ENCODE results near the gene RUFY3. TPM values are rescaled to one million over a fixed set of nuclear protein-coding genes. Genes with fewer than 3 reads are reported as not detected.

The RUFY3 gene
- total and polyA plus RNA-seq, 9 of the 15 experiments (the other 6 are each of a cell fraction or from before 2014, with no cell fraction given): 4.2 to 31.1 (median 21.5) TPM

DNA sequence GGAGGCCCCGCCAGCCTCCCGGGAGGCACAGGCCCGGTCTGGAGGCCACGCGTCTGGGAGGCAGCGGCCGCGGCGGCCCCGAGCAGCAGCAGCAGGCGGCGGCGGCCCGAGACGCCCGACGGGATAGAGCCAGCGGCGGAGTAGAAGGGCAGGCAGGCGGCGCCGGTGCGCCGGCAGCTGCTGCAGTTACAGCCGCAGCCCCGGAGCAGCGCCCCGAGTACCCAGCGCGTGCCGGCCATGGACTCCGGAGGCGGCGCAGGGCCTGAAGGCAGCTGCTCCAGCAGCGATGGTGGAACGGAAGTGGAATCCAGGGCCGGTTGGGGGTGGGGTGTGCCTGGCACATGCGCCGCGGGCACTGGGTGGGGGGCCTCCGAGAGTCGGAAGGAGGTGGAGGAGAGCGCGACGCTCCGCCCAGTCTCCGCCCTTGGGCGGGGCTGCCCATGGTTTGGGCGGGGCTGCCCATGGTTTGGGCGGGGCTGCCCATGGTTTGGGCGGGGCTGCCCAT, 117.9 kb downstream of the RUFY3 start, which contains the start of gene GRSF1 (continued):
- TF ChIP-seq, protein P1, sequence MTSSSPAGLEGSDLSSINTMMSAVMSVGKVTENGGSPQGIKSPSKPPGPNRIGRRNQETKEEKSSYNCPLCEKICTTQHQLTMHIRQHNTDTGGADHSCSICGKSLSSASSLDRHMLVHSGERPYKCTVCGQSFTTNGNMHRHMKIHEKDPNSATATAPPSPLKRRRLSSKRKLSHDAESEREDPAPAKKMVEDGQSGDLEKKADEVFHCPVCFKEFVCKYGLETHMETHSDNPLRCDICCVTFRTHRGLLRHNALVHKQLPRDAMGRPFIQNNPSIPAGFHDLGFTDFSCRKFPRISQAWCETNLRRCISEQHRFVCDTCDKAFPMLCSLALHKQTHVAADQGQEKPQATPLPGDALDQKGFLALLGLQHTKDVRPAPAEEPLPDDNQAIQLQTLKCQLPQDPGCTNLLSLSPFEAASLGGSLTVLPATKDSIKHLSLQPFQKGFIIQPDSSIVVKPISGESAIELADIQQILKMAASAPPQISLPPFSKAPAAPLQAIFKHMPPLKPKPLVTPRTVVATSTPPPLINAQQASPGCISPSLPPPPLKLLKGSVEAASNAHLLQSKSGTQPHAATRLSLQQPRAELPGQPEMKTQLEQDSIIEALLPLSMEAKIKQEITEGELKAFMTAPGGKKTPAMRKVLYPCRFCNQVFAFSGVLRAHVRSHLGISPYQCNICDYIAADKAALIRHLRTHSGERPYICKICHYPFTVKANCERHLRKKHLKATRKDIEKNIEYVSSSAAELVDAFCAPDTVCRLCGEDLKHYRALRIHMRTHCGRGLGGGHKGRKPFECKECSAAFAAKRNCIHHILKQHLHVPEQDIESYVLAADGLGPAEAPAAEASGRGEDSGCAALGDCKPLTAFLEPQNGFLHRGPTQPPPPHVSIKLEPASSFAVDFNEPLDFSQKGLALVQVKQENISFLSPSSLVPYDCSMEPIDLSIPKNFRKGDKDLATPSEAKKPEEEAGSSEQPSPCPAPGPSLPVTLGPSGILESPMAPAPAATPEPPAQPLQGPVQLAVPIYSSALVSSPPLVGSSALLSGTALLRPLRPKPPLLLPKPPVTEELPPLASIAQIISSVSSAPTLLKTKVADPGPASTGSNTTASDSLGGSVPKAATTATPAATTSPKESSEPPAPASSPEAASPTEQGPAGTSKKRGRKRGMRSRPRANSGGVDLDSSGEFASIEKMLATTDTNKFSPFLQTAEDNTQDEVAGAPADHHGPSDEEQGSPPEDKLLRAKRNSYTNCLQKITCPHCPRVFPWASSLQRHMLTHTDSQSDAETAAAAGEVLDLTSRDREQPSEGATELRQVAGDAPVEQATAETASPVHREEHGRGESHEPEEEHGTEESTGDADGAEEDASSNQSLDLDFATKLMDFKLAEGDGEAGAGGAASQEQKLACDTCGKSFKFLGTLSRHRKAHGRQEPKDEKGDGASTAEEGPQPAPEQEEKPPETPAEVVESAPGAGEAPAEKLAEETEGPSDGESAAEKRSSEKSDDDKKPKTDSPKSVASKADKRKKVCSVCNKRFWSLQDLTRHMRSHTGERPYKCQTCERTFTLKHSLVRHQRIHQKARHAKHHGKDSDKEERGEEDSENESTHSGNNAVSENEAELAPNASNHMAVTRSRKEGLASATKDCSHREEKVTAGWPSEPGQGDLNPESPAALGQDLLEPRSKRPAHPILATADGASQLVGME (CRISPR knock-in tag; IDR thresholded peaks at IDR 0.05): 0 out of 2 replicates have a peak, but pooled peaks have one; percentile 5
- TF ChIP-seq FOXK1 (CRISPR knock-in tag; IDR thresholded peaks at IDR 0.05; ENCODE audit: borderline replicate concordance) (no peak), PHF8 (IDR thresholded peaks at IDR 0.05; ENCODE audit: borderline replicate concordance, low read length) (peak; percentile 62; the same call in 1 of the 2 replicates), TBL1XR1 (IDR thresholded peaks at IDR 0.05; ENCODE audit: low read length in 2 of 2) (no peak), TRIM28 (IDR thresholded peaks at IDR 0.05) (no peak), L3MBTL2 (IDR thresholded peaks at IDR 0.05) (peak; percentile 46; the same call in 1 of the 2 replicates), ZNF124 (CRISPR knock-in tag; IDR thresholded peaks at IDR 0.05) (no peak), POLR2B (IDR thresholded peaks at IDR 0.05; ENCODE audit: low read depth, partially characterized antibody) (peak; percentile 64), TAF1 (IDR thresholded peaks at IDR 0.05; ENCODE audit: control insufficient read depth, extremely low read depth, insufficient read depth, low read length, severe bottlenecking) (peak; percentile 72), KDM4B (IDR thresholded peaks at IDR 0.05; ENCODE audit: borderline replicate concordance in 2 of 2, low read depth in 1 of 2) (0 out of 4 replicates have a peak, but pooled peaks of 1 of the 2 experiments have one; percentile 3), SMAD2 (IDR thresholded peaks at IDR 0.05; ENCODE audit: low read depth, low read length) (no peak), ZNF589 (CRISPR knock-in tag; IDR thresholded peaks at IDR 0.05; ENCODE audit: low read depth) (no peak), CBX1 (IDR thresholded peaks at IDR 0.05; ENCODE audit: low read depth) (0 out of 2 replicates have a peak, but pooled peaks have one; percentile 1), ZNF121 (CRISPR knock-in tag; conservative IDR thresholded peaks at IDR 0.05) (no peak; the same call in 1 of the 2 replicates), LCOR (CRISPR knock-in tag; IDR thresholded peaks at IDR 0.05) (peak; percentile 90; the same call in 1 of the 2 replicates), KLF6 (CRISPR knock-in tag; IDR thresholded peaks at IDR 0.05; ENCODE audit: borderline replicate concordance) (no peak), POU5F1 (IDR thresholded peaks at IDR 0.05; ENCODE audit: borderline replicate concordance, low read depth, low read length, partially characterized antibody) (no peak), HDAC1 (IDR thresholded peaks at IDR 0.05) (peak in 1 of 2 experiments; percentile 66; a peak in 1 of 4 replicates), ZNF274 (IDR thresholded peaks at IDR 0.05; ENCODE audit: borderline replicate concordance, low read depth, low read length) (no peak), TCFL5 (CRISPR knock-in tag; conservative IDR thresholded peaks at IDR 0.05) (no peak)
- TF ChIP-seq, protein P2, sequence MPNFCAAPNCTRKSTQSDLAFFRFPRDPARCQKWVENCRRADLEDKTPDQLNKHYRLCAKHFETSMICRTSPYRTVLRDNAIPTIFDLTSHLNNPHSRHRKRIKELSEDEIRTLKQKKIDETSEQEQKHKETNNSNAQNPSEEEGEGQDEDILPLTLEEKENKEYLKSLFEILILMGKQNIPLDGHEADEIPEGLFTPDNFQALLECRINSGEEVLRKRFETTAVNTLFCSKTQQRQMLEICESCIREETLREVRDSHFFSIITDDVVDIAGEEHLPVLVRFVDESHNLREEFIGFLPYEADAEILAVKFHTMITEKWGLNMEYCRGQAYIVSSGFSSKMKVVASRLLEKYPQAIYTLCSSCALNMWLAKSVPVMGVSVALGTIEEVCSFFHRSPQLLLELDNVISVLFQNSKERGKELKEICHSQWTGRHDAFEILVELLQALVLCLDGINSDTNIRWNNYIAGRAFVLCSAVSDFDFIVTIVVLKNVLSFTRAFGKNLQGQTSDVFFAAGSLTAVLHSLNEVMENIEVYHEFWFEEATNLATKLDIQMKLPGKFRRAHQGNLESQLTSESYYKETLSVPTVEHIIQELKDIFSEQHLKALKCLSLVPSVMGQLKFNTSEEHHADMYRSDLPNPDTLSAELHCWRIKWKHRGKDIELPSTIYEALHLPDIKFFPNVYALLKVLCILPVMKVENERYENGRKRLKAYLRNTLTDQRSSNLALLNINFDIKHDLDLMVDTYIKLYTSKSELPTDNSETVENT (CRISPR knock-in tag; IDR thresholded peaks at IDR 0.05): peak; percentile 54; the same call in 1 of the 2 replicates

All from K562 (cell line).